GM19193 (cell line): Measurements from ENCODE around the gene NINJ1.

Experiments used
- POLR2A ChIP-seq: IDR thresholded peaks from 4 replicates; pipeline ENCODE4 v1.6.1; 2011; ENCODE audit not compliant: insufficient read depth, insufficient read length; ENCODE audit errors: extremely low read depth

The NINJ1 gene

GRCh38 chr9:93119953-93120845 is 13.9 kb downstream of the NINJ1 start:
- TF ChIP-seq POLR2A = no peak

GRCh38 chr9:93119703-93119952 is 14.4 kb downstream of the NINJ1 start:
- no peak for TF ChIP-seq POLR2A

- no peak for TF ChIP-seq POLR2A
Measured at GRCh38 chr9:93118863-93119702, 15.0 kb downstream of the NINJ1 start.

DNA sequence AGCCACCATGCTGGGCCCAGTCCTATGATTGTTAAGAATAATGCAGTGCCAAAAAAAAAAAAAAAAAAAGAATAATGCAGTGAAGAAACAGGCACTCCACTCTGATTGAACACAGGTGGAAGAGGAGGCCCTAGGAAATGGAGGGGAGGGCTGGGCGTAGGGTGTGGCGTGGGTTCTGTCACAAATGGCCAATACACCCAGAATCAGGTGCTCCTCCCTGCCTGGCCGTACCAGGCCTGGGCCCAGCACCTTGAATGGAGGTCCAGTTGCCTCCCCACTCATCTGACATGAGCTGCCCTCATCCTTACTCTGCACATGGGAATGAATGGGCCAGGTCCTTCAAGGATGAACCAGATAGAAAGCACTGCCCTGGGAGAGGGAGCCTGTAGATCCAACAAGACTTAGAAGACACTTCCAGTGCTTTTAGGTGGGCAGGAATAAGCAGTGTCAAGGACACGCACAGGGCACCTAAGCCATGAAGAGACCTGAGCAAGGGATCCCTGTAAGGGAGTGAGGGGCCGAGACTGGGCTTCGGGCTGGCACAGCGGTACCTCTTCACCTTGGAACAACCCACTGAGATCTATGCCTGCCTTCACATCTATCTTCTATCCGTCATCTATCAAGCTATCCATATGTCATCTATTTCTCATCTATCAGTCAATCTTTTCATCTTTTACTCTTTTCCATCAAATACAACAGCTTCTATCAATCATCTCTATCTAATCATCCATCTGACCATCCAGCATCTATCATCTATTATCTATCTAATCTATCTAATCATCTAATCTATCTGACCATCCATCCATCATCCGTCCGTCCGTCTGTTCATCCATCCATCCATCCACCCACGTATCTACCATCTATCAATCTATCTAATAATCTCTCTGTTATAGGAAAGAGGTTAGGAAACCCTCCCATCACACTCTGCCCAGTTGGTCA is 15.9 kb downstream of the NINJ1 start:
- TF ChIP-seq POLR2A = no peak

GRCh38 chr9:93116072-93116961 is 17.7 kb downstream of the NINJ1 start:
- no peak for TF ChIP-seq POLR2A

DNA sequence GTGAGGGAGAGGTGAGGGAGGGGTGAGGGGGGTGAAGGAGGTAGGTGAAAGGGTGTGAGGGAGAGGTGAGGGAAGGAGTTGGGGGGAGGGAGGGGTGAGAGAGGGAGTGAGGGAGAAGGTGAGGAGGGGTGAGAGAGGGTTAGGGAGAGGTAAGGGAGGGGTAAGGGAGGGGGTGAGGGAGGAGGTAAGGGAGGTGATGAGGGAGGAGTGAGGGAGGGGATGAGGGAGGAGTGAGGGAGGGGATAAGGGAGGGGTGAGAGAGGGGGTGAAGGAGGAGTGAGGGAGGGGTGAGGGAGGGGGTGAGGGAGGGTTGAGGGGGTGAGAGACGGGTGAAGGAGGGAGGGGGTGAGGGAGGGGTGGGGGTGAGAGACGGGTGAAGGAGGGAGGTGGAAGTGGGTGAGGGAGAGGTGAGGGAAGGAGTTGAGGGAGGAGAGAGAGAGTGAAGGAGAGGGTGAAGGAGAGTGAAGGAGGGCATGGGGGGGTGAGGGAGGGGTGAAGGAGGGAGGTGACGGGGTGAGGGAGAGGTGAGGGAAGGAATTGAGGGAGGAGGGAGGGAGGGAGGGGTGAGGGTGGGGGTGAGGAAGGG is 18.5 kb downstream of the NINJ1 start:
- no peak for TF ChIP-seq POLR2A

DNA sequence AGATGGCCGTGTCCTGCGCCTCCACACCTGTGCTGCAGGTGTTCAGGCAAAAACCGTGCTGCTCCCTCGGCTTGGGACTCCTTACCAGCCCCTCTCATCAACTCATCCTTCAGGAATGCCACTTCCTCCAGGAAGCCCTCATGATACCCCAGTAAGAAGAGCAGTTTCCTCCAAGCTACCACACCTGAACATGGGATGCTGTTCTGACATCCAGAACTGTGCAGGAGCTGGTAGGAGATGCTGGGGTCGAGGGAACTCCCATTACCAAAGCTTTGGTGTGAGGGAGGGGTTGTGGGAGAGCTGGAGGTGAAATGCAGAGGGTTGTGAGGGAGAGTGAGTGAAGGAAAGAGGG is 19.1 kb downstream of the NINJ1 start:
- no peak for TF ChIP-seq POLR2A

DNA sequence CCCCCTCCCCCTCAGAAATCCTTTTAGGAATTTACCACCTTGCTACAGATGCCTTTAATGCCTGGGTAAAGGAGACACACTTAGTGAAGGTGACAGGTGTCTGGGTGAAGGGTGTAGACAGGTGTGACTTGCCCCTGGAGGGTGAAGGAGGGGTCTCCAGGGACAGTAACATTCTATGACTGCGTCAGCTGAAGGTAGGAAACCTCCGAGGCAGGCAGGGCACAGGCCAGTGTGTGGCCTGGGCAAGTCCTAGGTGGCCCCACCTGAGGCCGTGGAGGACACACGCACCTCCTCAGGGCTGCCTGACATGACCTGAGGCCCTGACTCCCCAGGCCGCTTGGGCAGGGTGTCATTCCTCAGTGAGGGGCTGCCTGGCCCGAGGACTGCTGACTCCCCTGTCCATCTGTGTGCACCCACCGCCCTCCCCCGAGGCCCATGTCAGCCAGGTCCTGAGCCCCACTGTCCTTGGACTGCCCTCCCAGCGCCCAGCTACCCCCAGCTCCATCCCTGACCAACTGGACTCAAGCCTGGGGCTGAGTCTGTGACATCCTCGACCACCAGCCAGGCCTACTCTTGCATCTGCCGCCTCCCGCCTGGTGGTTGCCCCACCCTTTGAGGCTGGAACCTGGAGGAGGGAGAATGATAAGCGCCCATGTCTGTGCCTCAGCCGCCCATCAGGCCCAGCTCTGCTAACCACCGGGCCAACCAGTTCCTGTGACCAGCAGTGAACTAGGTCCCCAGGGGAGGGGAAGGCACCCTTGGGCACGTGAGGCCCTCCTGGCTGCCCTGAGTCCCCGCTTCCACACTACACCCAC is 19.7 kb downstream of the NINJ1 start:
- TF ChIP-seq POLR2A = no peak

GRCh38 chr9:93112864-93113389 is 21.1 kb downstream of the NINJ1 start:
- TF ChIP-seq POLR2A = no peak

DNA sequence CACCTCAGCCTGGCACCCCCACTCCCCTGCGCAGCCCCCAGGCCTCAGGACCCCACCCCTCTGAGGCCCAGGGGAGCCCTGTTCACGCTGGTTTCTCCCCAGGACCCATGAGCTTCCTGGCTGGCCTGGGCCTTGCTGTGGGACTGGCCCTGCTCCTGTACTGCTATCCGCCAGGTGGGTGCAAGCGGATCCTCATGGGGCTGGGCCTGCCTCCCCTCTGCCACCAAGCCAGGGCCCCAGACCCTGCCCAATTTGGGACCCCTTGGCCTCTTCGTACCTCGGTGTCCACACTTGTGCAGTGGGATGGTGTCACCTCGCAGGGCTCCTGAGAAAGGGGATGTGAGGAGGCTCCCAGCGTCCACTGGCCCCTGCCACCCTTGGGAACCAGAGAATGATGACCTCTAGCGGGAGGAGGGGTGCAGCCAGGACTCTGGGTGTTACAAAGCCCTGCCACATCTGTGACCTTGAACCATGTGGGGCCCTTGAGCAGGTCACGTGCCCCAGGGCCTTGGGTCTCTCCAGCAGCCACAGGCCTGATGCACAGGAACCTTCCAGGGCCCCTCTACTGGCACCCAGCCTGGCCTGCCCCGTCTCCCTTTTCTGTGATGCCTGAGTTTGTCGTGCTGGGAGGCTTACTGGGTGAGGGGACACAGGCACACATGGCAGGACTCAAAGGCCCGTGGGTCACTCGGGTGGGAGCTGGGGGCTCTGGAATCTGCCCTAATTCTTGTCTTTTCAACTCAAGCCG is 21.8 kb downstream of the NINJ1 start:
- no peak for TF ChIP-seq POLR2A

GRCh38 chr9:93111371-93112115 is 22.5 kb downstream of the NINJ1 start:
- TF ChIP-seq POLR2A = no peak
